Measurements from ENCODE around the gene KHDRBS2. TPM values are rescaled to one million over a fixed set of nuclear protein-coding genes. Genes with fewer than 3 reads are reported as not detected.

Gene KHDRBS2
- total RNA-seq, 6 donors from 2014 or later: 5.4 to 48.2 (median 17.9) TPM

DNA sequence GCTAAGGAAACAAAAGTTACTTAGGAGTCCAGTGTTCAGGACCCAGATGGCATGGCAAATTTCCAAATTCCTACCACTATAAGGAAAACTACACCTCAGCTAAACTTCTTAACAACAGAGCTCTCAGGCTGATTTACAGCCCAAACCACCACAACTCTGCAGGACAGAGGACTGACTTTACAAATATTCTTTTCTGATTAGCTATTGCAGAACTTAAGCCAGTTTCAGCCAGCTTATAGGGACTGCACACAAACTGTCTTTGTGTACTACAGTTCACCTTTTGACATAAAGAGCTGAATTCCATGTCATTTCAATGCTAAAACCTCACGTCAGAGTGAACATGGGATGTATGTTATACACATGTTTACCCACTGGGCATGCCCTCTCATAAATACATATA is 305.4 kb downstream of the KHDRBS2 start:
- H3K4me3 ChIP-seq: no peak overlapping the region
- H3K4me1 ChIP-seq: no peaks in the 10 kb centered on the region
- TF ChIP-seq POLR2A (IDR thresholded peaks at IDR 0.05) (no peak), EP300 (IDR thresholded peaks at IDR 0.05) (no peak), POLR2AphosphoS5 (IDR thresholded peaks at IDR 0.05) (no peak)
- TF ChIP-seq, protein P1, sequence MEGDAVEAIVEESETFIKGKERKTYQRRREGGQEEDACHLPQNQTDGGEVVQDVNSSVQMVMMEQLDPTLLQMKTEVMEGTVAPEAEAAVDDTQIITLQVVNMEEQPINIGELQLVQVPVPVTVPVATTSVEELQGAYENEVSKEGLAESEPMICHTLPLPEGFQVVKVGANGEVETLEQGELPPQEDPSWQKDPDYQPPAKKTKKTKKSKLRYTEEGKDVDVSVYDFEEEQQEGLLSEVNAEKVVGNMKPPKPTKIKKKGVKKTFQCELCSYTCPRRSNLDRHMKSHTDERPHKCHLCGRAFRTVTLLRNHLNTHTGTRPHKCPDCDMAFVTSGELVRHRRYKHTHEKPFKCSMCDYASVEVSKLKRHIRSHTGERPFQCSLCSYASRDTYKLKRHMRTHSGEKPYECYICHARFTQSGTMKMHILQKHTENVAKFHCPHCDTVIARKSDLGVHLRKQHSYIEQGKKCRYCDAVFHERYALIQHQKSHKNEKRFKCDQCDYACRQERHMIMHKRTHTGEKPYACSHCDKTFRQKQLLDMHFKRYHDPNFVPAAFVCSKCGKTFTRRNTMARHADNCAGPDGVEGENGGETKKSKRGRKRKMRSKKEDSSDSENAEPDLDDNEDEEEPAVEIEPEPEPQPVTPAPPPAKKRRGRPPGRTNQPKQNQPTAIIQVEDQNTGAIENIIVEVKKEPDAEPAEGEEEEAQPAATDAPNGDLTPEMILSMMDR (IDR thresholded peaks at IDR 0.05): no peak
- no peaks in the 10 kb centered on the region for H3K36me3 ChIP-seq
- ATAC-seq (ENCODE audit: low FRiP score in 2 of 2) (no peak), DNase-seq (no peak)
- 62 to 84% methylated on average over 1 of the region's 1 CpG for WGBS, 2 donors
- H3K9me3 ChIP-seq: no peaks in the 10 kb centered on the region
- H3K27ac ChIP-seq: no peak overlapping the region
- no peaks in the 10 kb centered on the region for H3K27me3 ChIP-seq

DNA sequence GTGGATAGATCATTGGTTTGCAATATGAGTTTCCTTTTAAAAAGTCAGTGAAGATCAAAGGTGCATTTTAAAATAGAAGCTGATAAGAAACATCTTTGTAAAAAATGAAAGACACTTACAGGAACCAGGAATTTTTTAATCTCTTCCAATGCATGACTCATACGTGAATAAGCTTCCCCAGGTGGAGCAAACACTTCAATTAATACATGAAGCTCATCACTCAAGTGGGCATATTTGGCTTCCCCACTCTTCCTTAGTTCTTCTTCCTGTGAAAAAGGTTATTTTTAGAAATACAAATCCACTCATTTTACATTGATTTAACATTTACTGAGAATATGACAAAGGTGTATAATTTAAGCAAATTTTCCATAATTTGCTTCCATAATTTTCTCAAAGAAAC is 308.1 kb downstream of the KHDRBS2 start:
- ATAC-seq (ENCODE audit: low FRiP score in 2 of 2) (no peak), DNase-seq (no peak)
- WGBS, 2 donors: 71 to 79% methylated on average over 1 of the region's 1 CpG
- no peaks in the 10 kb centered on the region for H3K36me3 ChIP-seq
- no peaks in the 10 kb centered on the region for H3K27me3 ChIP-seq
- TF ChIP-seq EP300 (IDR thresholded peaks at IDR 0.05) (no peak), POLR2A (IDR thresholded peaks at IDR 0.05) (no peak), POLR2AphosphoS5 (IDR thresholded peaks at IDR 0.05) (no peak)
- TF ChIP-seq, protein P1 (IDR thresholded peaks at IDR 0.05): no peak
- H3K27ac ChIP-seq: no peak overlapping the region
- no peak overlapping the region for H3K4me3 ChIP-seq
- no peaks in the 10 kb centered on the region for H3K9me3 ChIP-seq
- H3K4me1 ChIP-seq: no peaks in the 10 kb centered on the region

DNA sequence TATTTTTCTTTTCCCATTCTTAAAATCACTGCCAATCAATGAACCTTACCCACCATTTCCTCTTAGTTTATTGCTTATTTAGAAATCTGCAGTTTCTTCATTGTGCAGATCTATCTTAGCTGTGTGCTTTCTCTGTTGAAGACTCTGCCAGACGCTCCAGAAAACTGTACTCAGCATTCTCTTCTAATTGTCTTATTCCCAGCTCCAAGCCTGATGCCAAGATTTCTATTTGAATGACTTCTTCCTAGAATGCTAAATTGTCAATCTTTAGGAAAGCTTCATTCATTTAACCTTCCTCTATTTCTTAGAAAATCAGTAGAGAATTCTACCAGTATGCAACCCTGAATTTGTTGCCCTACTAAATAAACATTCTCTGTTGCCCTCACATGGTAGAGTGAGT is 308.9 kb downstream of the KHDRBS2 start:
- H3K4me1 ChIP-seq: no peaks in the 10 kb centered on the region
- no peaks in the 10 kb centered on the region for H3K27me3 ChIP-seq
- ATAC-seq (ENCODE audit: low FRiP score in 2 of 2) (no peak), DNase-seq (no peak)
- TF ChIP-seq POLR2AphosphoS5 (IDR thresholded peaks at IDR 0.05): no peak
- no peak for TF ChIP-seq EP300 (IDR thresholded peaks at IDR 0.05)
- TF ChIP-seq, protein P1 (IDR thresholded peaks at IDR 0.05): no peak
- TF ChIP-seq POLR2A (IDR thresholded peaks at IDR 0.05): no peak
- H3K4me3 ChIP-seq: no peak overlapping the region
- H3K9me3 ChIP-seq: no peaks in the 10 kb centered on the region
- H3K36me3 ChIP-seq: no peaks in the 10 kb centered on the region
- WGBS, 2 donors: 50 to 73% methylated on average over 1 of the region's 1 CpG
- no peak overlapping the region for H3K27ac ChIP-seq

DNA sequence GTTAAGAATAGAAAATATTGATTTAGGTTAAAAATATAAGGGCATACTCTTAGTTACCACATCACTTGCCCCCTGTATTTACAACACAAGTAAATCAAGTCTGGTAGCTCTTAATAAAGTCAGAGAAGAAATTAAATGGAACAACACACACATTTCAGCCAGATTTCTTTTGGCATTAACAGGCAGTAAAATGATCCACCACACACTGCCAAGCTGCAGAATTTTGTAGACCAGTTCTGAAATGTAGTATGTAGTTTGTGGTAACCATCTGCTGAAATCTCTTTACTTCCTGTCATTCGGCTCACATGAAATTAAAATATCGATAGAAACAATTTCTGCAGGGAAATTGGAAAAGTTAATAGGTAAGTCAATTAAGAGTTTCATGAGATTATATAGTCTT is 326.8 kb downstream of the KHDRBS2 start:
- Histone ChIP-seq H3K36me3 (no peaks in the 10 kb centered on the region), H3K4me3 (no peak overlapping the region), H3K4me1 (no peaks in the 10 kb centered on the region), H3K27ac (no peak overlapping the region), H3K9me3 (peaks cover 0 to 16% (median 5%) of the 10 kb centered on the region in 4 donors), H3K27me3 (no peaks in the 10 kb centered on the region)
- DNase-seq (no peak), ATAC-seq (ENCODE audit: low FRiP score in 2 of 2) (no peak)
- WGBS, 2 donors: 87 to 98% methylated on average over 2 of the region's 2 CpGs
- TF ChIP-seq POLR2AphosphoS5 (IDR thresholded peaks at IDR 0.05): no peak

DNA sequence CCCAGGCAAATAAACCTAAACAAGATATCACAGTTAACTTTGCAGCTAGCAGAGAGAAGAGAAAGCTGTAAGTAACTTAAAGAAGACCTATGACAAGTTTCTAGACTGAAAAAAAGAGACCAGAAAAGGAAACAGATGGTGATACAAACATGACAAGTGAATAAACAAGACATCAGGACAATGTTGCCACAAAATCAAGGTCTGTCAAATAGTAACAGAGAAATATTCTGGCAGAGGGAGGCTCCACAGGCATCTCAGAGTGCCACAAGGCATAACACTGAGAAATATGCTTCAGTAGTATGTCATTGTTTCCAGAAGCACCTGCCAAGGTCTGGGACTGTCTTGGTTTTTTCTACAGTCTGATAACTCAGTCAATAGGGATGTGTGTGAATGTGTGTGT is 332.2 kb downstream of the KHDRBS2 start:
- H3K27ac ChIP-seq: no peak overlapping the region
- TF ChIP-seq POLR2AphosphoS5 (IDR thresholded peaks at IDR 0.05) (no peak), POLR2A (IDR thresholded peaks at IDR 0.05) (no peak), EP300 (IDR thresholded peaks at IDR 0.05) (no peak)
- TF ChIP-seq, protein P1 (IDR thresholded peaks at IDR 0.05): no peak
- H3K36me3 ChIP-seq: no peaks in the 10 kb centered on the region
- H3K4me3 ChIP-seq: no peak overlapping the region
- H3K4me1 ChIP-seq: peaks cover 0 to 3% (median 0%) of the 10 kb centered on the region in 4 donors
- H3K27me3 ChIP-seq: no peaks in the 10 kb centered on the region
- no peak for ATAC-seq (ENCODE audit: low FRiP score in 2 of 2)
- DNase-seq: no peak
- H3K9me3 ChIP-seq: peaks cover 0 to 16% (median 5%) of the 10 kb centered on the region in 4 donors
